MM.1S (cell line): ENCODE measurements around the gene HHIPL1.

Source experiments
- DNase-seq: peaks from one replicate; pipeline ENCODE4 v3.0.0-alpha.2; 2015
- H2AFZ ChIP-seq: fragments of 300-600 bp; sonication (generic); 2 replicates; pipeline ENCODE4 v1.6.0; 2016; ENCODE audit warnings: antibody characterized with exemption, low read length
- H3F3A ChIP-seq: fragments of 300-600 bp; sonication (generic); 2 replicates; pipeline ENCODE4 v1.6.1; 2016; ENCODE audit warnings: mild to moderate bottlenecking, antibody characterized with exemption, low read length, moderate library complexity, mixed read lengths; ENCODE audit not compliant: insufficient read depth
- H3K27ac ChIP-seq: fragments of 300-600 bp; sonication (generic); 2 replicates; pipeline ENCODE4 v1.5.1; 2016; ENCODE audit warnings: mild to moderate bottlenecking, low read length
- H3K27me3 ChIP-seq: fragments of 300-600 bp; sonication (generic); replicated peaks from 2 replicates; pipeline ENCODE4 v1.6.0; 2016; ENCODE audit warnings: low read length; ENCODE audit not compliant: insufficient read depth
- H3K36me3 ChIP-seq: fragments of 300-600 bp; sonication (generic); replicated peaks from 2 replicates; pipeline ENCODE4 v1.6.1; 2016; ENCODE audit warnings: mild to moderate bottlenecking, low read length, mixed read lengths; ENCODE audit not compliant: insufficient read depth
- H3K4me1 ChIP-seq: fragments of 300-600 bp; sonication (generic); 2 replicates; pipeline ENCODE4 v1.6.1; 2016; ENCODE audit warnings: low read length, mixed read lengths
- H3K4me2 ChIP-seq: fragments of 300-600 bp; sonication (generic); 2 replicates; pipeline ENCODE4 v1.6.0; 2016; ENCODE audit warnings: low read depth, low read length
- H3K4me3 ChIP-seq: fragments of 300-600 bp; sonication (generic); 2 replicates; pipeline ENCODE4 v1.5.1; 2016; ENCODE audit warnings: low read length, mixed read lengths
- H3K79me2 ChIP-seq: fragments of 300-600 bp; sonication (generic); 2 replicates; pipeline ENCODE4 v1.6.1; 2016; ENCODE audit warnings: mixed run types, low read length, mixed read lengths
- H3K9ac ChIP-seq: fragments of 300-600 bp; sonication (generic); 2 replicates; pipeline ENCODE4 v1.6.1; 2016; ENCODE audit warnings: low read length, mixed read lengths
- H3K9me2 ChIP-seq: fragments of 300-600 bp; sonication (generic); replicated peaks from 2 replicates; pipeline ENCODE4 v1.6.1; 2016; ENCODE audit warnings: mild to moderate bottlenecking, low read length, mixed read lengths; ENCODE audit not compliant: insufficient read depth
- H3K9me3 ChIP-seq: fragments of 300-600 bp; sonication (generic); replicated peaks from 2 replicates; pipeline ENCODE4 v1.6.1; 2016; ENCODE audit warnings: mild to moderate bottlenecking, low read length, mixed read lengths; ENCODE audit not compliant: insufficient read depth
- H4K20me1 ChIP-seq: fragments of 300-600 bp; sonication (generic); 2 replicates; pipeline ENCODE4 v1.6.1; 2016; ENCODE audit warnings: mild to moderate bottlenecking, low read length, moderate library complexity, mixed read lengths; ENCODE audit not compliant: insufficient read depth
- EZH2 ChIP-seq: fragments of 300-600 bp; sonication (generic); optimal IDR thresholded peaks from 2 replicates; pipeline ENCODE3; 2017; ENCODE audit warnings: low read depth, mild to moderate bottlenecking, antibody characterized with exemption, low read length, mixed read lengths
- EZH2phosphoT487 ChIP-seq: fragments of 300-600 bp; sonication (generic); IDR thresholded peaks from 2 replicates; pipeline ENCODE4 v1.6.1; 2018; ENCODE audit warnings: antibody characterized with exemption, low read length
- TF ChIP-seq, protein P1 (sequence below): fragments of 300-600 bp; sonication (generic); IDR thresholded peaks from 2 replicates; pipeline ENCODE4 v1.5.1; 2016; ENCODE audit warnings: antibody characterized with exemption, low read length, mixed read lengths

Gene HHIPL1

DNA sequence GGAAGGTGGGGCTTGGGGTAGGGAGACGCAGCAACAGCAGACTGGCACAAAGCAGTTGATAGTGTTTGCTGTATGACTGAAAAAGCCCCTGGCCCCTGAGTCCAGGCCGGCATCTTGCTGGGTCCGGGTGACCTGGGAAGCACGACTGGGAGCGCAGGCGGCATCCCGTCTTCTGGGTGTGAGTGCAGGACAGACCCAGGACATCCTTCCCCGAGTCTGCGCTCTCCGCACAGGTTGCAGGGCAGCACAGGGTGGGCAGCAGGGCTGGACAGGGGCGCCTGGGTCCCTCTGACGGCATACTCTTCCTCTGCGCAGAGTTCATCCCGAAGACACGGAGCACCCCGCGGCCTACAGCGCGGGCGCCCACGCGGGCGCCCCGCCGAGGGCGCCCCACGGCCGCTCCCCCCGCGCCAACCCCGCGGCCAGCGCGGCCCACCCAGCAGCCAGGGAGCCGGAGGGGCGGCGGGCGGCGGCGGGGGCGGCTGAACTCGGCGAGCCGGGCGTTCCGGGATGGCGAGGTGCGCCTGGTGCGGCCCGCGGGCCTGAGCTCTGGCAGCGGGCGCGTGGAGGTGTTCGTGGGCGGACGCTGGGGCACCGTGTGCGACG is 29.9 kb downstream of the HHIPL1 start:
- Histone ChIP-seq H3F3A (no peaks in the 10 kb centered on the region), H3K27me3 (no peaks in the 10 kb centered on the region), H3K27ac (no peak overlapping the region), H4K20me1 (no peaks in the 10 kb centered on the region), H3K9me3 (no peaks in the 10 kb centered on the region), H3K9ac (no peak overlapping the region), H3K9me2 (no peaks in the 10 kb centered on the region), H3K36me3 (no peaks in the 10 kb centered on the region), H3K79me2 (no peaks in the 10 kb centered on the region), H3K4me3 (no peak overlapping the region), H3K4me2 (no peak overlapping the region), H3K4me1 (no peaks in the 10 kb centered on the region), H2AFZ (no peak overlapping the region)
- TF ChIP-seq EZH2: no peak
- TF ChIP-seq EZH2phosphoT487: no peak
- TF ChIP-seq, protein P1, sequence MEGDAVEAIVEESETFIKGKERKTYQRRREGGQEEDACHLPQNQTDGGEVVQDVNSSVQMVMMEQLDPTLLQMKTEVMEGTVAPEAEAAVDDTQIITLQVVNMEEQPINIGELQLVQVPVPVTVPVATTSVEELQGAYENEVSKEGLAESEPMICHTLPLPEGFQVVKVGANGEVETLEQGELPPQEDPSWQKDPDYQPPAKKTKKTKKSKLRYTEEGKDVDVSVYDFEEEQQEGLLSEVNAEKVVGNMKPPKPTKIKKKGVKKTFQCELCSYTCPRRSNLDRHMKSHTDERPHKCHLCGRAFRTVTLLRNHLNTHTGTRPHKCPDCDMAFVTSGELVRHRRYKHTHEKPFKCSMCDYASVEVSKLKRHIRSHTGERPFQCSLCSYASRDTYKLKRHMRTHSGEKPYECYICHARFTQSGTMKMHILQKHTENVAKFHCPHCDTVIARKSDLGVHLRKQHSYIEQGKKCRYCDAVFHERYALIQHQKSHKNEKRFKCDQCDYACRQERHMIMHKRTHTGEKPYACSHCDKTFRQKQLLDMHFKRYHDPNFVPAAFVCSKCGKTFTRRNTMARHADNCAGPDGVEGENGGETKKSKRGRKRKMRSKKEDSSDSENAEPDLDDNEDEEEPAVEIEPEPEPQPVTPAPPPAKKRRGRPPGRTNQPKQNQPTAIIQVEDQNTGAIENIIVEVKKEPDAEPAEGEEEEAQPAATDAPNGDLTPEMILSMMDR: no peak
- DNase-seq: no peak

- Histone ChIP-seq H3K9me3 (no peaks in the 10 kb centered on the region), H3K9ac (no peak overlapping the region), H2AFZ (no peak overlapping the region), H3K9me2 (no peaks in the 10 kb centered on the region), H3K79me2 (no peaks in the 10 kb centered on the region), H3K4me1 (no peaks in the 10 kb centered on the region), H3K4me2 (no peak overlapping the region), H4K20me1 (no peaks in the 10 kb centered on the region), H3K27ac (no peak overlapping the region), H3K4me3 (no peak overlapping the region), H3K36me3 (no peaks in the 10 kb centered on the region), H3K27me3 (no peaks in the 10 kb centered on the region), H3F3A (no peaks in the 10 kb centered on the region)
- no peak for DNase-seq
- TF ChIP-seq, protein P1: no peak
- no peak for TF ChIP-seq EZH2phosphoT487
- TF ChIP-seq EZH2: no peak
Observed at GRCh38 chr14:99675382-99675835, 30.5 kb downstream of the HHIPL1 start.

DNA sequence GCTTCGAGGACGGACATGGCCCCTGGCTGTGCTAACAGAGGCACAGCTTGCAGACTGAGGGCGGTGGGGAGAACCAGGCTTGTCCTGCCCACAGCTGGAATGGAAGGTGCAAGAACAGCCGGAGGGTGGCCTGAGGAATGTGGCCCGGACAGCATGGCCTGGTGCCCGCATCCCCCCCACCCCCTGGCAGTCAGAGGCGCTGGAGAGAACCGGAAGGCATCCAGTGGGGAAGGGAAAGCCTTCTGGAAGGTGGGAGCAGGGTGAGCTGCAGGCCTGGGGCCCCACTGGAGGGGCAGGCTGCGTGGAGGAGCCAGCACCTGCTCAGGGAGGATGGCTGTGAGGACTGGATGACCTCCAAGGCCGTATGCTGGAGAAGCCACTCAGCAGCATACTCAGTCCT is 31.0 kb downstream of the HHIPL1 start:
- H3K4me1 ChIP-seq: no peaks in the 10 kb centered on the region
- no peaks in the 10 kb centered on the region for H3K36me3 ChIP-seq
- no peaks in the 10 kb centered on the region for H3K27me3 ChIP-seq
- H4K20me1 ChIP-seq: no peaks in the 10 kb centered on the region
- no peak overlapping the region for H2AFZ ChIP-seq
- no peaks in the 10 kb centered on the region for H3K9me3 ChIP-seq
- no peaks in the 10 kb centered on the region for H3K9me2 ChIP-seq
- H3F3A ChIP-seq: no peaks in the 10 kb centered on the region
- no peak for DNase-seq
- no peak overlapping the region for H3K4me3 ChIP-seq
- TF ChIP-seq EZH2: no peak
- TF ChIP-seq, protein P1: no peak
- TF ChIP-seq EZH2phosphoT487: no peak
- H3K4me2 ChIP-seq: no peak overlapping the region
- no peak overlapping the region for H3K9ac ChIP-seq
- no peak overlapping the region for H3K27ac ChIP-seq
- H3K79me2 ChIP-seq: no peaks in the 10 kb centered on the region
